A549 (cell line): ENCODE data around the gene CETN2. TPM values are rescaled to one million over a fixed set of nuclear protein-coding genes. Genes with fewer than 3 reads are reported as not detected.

Experiments used
- ATAC-seq, 2 experiments: fragments of 200-7000 bp in 1 of 2; fragments of >200 bp in 1 of 2; cut with Nextera tagmentation in 1 of 2; cut with Tn5 transposase in 1 of 2; 3 replicates each; pipeline versions ENCODE4 v1.8.0 to v1.9.1; 2018 to 2020; ENCODE audit warnings: mild to moderate bottlenecking in 1 of 2, moderate library complexity in 1 of 2
- CTCF ChIA-PET: fragments of 300-600 bp; sonication (Branson Sonifier 250); formaldehyde crosslinking; extraction: SDS; loops from one replicate; lab custom pipeline; 2021; ENCODE audit warnings: antibody characterized with exemption, inconsistent platforms; lab: Yijun Ruan, JAX
- POLR2A ChIA-PET: fragments of 350-600 bp; formaldehyde crosslinking; extraction: SDS; loops from one replicate; lab custom pipeline; 2021; ENCODE audit warnings: antibody characterized with exemption, inconsistent platforms; lab: Yijun Ruan, JAX
- DNase-seq, 2 experiments: peaks; one replicate each; pipeline versions ENCODE4 v3.0.0 to v3.0.0-alpha.2; 2011 to 2016; ENCODE audit warnings: low read depth in 1 of 2, low spot score in 1 of 2
- FAIRE-seq: peaks from 2 replicates; lab custom pipeline; 2011; peaks lifted over from hg19 to GRCh38; lab: Jason Lieb, UNC
- H3K27ac ChIP-seq, 2 experiments: fragments of >200 bp; sonication (Bioruptor Twin); formaldehyde crosslinking; 3 replicates each; pipeline ENCODE4 v1.5.1; 2016 to 2017
- H3K4me1 ChIP-seq: fragments of >200 bp; sonication (Bioruptor Twin); formaldehyde crosslinking; 3 replicates; pipeline ENCODE4 v1.6.1; 2016
- H3K4me2 ChIP-seq: fragments of >200 bp; sonication (Bioruptor Twin); formaldehyde crosslinking; 3 replicates; pipeline ENCODE4 v1.6.1; 2016
- H3K4me3 ChIP-seq: fragments of >200 bp; sonication (Bioruptor Twin); formaldehyde crosslinking; 3 replicates; pipeline ENCODE4 v1.5.1; 2016
- H3K9me3 ChIP-seq: fragments of >200 bp; sonication (Bioruptor Twin); formaldehyde crosslinking; 3 replicates; pipeline ENCODE4 v1.6.1; 2016
- ATOH8 ChIP-seq: fragments of 250-450 bp; sonication (Bioruptor Pico); IDR thresholded peaks from 2 replicates; pipeline ENCODE4 v1.5.0; 2020; ENCODE audit warnings: low read depth, mild to moderate bottlenecking, moderate library complexity
- CEBPB ChIP-seq, 2 experiments: fragments of >200 bp in 1 of 2; sonication (Bioruptor Twin) in 1 of 2; formaldehyde crosslinking in 1 of 2; IDR thresholded peaks; 2 replicates each; pipeline ENCODE4 v1.6.1; 2012 to 2016
- CHD2 ChIP-seq: fragments of 150-350 bp; IDR thresholded peaks from 2 replicates; pipeline ENCODE4 v1.6.1; 2014; ENCODE audit warnings: low read length; ENCODE audit not compliant: partially characterized antibody
- CTCF ChIP-seq: fragments of >200 bp; sonication (Bioruptor Twin); formaldehyde crosslinking; IDR thresholded peaks from 3 replicates; pipeline ENCODE4 v1.5.1; 2016
- EHF ChIP-seq: fragments of 250-450 bp; sonication (Bioruptor Pico); IDR thresholded peaks from 2 replicates; pipeline ENCODE4 v1.5.0; 2020; ENCODE audit warnings: mild to moderate bottlenecking
- EP300 ChIP-seq, 2 experiments: fragments of >200 bp; sonication (Bioruptor Twin); formaldehyde crosslinking; IDR thresholded peaks; 2 replicates in 1 of 2; 3 replicates in 1 of 2; pipeline ENCODE4 v1.6.1; 2016 to 2017
- FOSB ChIP-seq: fragments of 250-450 bp; sonication (Bioruptor Pico); IDR thresholded peaks from 2 replicates; pipeline ENCODE4 v1.5.0; 2020; ENCODE audit warnings: mild to moderate bottlenecking, moderate library complexity
- GATA3 ChIP-seq: IDR thresholded peaks from 2 replicates; pipeline ENCODE4 v1.6.1; 2012; ENCODE audit warnings: borderline replicate concordance
- HDAC2 ChIP-seq: fragments of 200-600 bp; sonication (generic); IDR thresholded peaks from 2 replicates; pipeline ENCODE4 v1.6.1; 2016
- HMGXB4 ChIP-seq: fragments of 250-450 bp; sonication (Bioruptor Pico); IDR thresholded peaks from 2 replicates; pipeline ENCODE4 v1.5.0; 2021; ENCODE audit warnings: mild to moderate bottlenecking, moderate library complexity, borderline replicate concordance
- KDM5A ChIP-seq: fragments of 200-600 bp; sonication (generic); IDR thresholded peaks from 2 replicates; pipeline ENCODE4 v1.6.1; 2016; ENCODE audit warnings: antibody characterized with exemption, mild to moderate bottlenecking
- MAX ChIP-seq: IDR thresholded peaks from 2 replicates; pipeline ENCODE4 v1.6.1; 2012
- NPAS2 ChIP-seq: fragments of 250-450 bp; sonication (Bioruptor Pico); IDR thresholded peaks from 2 replicates; pipeline ENCODE4 v1.8.0; 2022; ENCODE audit warnings: mild to moderate bottlenecking, moderate library complexity, borderline replicate concordance
- NR3C1 ChIP-seq: fragments of >200 bp; sonication (Bioruptor Twin); formaldehyde crosslinking; IDR thresholded peaks from 3 replicates; pipeline ENCODE4 v1.6.1; 2017
- PHF8 ChIP-seq: fragments of 200-600 bp; sonication (generic); IDR thresholded peaks from 2 replicates; pipeline ENCODE4 v1.6.1; 2016; ENCODE audit warnings: low read depth, mild to moderate bottlenecking, antibody characterized with exemption, moderate library complexity, borderline replicate concordance
- POLR2A ChIP-seq: IDR thresholded peaks from 2 replicates; pipeline ENCODE4 v1.6.1; 2012; ENCODE audit warnings: mild to moderate bottlenecking, low read length
- POLR2AphosphoS2 ChIP-seq: conservative IDR thresholded peaks from 2 replicates; pipeline ENCODE4 v1.6.1; 2012; ENCODE audit warnings: low read length, improper control_type of control experiment, inconsistent platforms
- RARB ChIP-seq: fragments of 250-450 bp; sonication (Bioruptor Pico); IDR thresholded peaks from 2 replicates; pipeline ENCODE4 v1.8.0; 2021; ENCODE audit warnings: mild to moderate bottlenecking, moderate library complexity
- RCOR1 ChIP-seq: fragments of 150-350 bp; IDR thresholded peaks from 2 replicates; pipeline ENCODE4 v1.6.1; 2014; ENCODE audit warnings: antibody characterized with exemption, low read length, low read depth
- REST ChIP-seq: fragments of 200-600 bp; sonication (generic); IDR thresholded peaks from 2 replicates; pipeline ENCODE4 v1.6.1; 2016; ENCODE audit warnings: antibody characterized with exemption, mild to moderate bottlenecking, moderate library complexity
- RFX5 ChIP-seq: fragments of 450-650 bp; IDR thresholded peaks from 2 replicates; pipeline ENCODE4 v1.7.1; 2014; ENCODE audit warnings: antibody characterized with exemption, mild to moderate bottlenecking, moderate library complexity
- SREBF2 ChIP-seq: fragments of 450-650 bp; IDR thresholded peaks from 2 replicates; pipeline ENCODE4 v1.6.1; 2014; ENCODE audit warnings: mild to moderate bottlenecking, moderate library complexity
- USF2 ChIP-seq: fragments of 450-650 bp; IDR thresholded peaks from 2 replicates; pipeline ENCODE4 v1.6.1; 2014; ENCODE audit warnings: antibody characterized with exemption
- WGBS: methylation state at CpG from one replicate; pipeline ENCODE4 v1.1.6; 2017; ENCODE audit errors: missing lambda C conversion rate; 5-methylcytosine and 5-hydroxymethylcytosine counted together
- polyA minus RNA-seq: library from RNA; depleted of rRNA, polyadenylated mRNA; stranded (reverse); fragments of >200 nt; gene quantifications from 2 replicates; pipeline ENCODE4 v1.2.3, GENCODE V29; 2011; rRNA and poly(A)+ RNA removed
- polyA plus RNA-seq, 4 experiments: library from polyadenylated mRNA; depleted of rRNA in 3 of 4; stranded (reverse); fragments of >200 nt; fragmentation: RNase III in 1 of 4; extraction: RNeasy Plus Mini Kit Qiagen cat#74134 plus additional on column Dnase treatment in 1 of 4; gene quantifications; 2 replicates in 3 of 4; 3 replicates in 1 of 4; pipeline ENCODE4 v1.2.3, GENCODE V29; 2011 to 2017

The CETN2 gene
- polyA plus RNA-seq (2011; rRNA removed) (64.7 and 69.2 TPM in 2 replicates), polyA plus RNA-seq (2017; fragmentation: RNase III; extraction: RNeasy Plus Mini Kit Qiagen cat#74134 plus additional on column Dnase treatment) (77.8 to 87.3 TPM (median 82.6 TPM) in 3 replicates), polyA minus RNA-seq (6.9 TPM in 2 replicates)
- 23.6 and 25.2 TPM in 2 replicates for polyA plus RNA-seq (2012; cell fraction: cytosol; rRNA removed)
- polyA plus RNA-seq (2012; cell fraction: nucleus; rRNA removed) = 6.3 and 9.7 TPM in 2 replicates

GRCh38 chrX:152830312-152831305, at the start of gene CETN2, which contains the start of gene NSDHL:
TSS of gene CETN2 (minus strand) at chrX:152830757. CDS start at chrX:152830710, 47 bp downstream.
TSS of gene NSDHL (plus strand) at chrX:152831063. CDS start at chrX:152846325, 15,262 bp downstream.
- Histone ChIP-seq H3K9me3 (no peaks in the 10 kb centered on the region), H3K4me1 (peaks cover 6% of the 10 kb centered on the region; the same call in 1 of the 3 replicates), H3K4me2 (peak within 1 kb of the TSS; percentile 88), H3K27ac (peak within 1 kb of the TSS; percentile 82 to 94), H3K4me3 (peak within 1 kb of the TSS; percentile 78)
- DNase-seq (peak; percentile 97), FAIRE-seq (peak; percentile 82), ATAC-seq (peak; percentile 97 to 99)
- WGBS = 1% methylated on average over 9 of the region's 71 CpGs
- POLR2A ChIA-PET = interaction anchor here (0.7 to 1.2 kb wide), 2 partner anchors 10 to 16 kb away, joined by 3 read pairs; no protein-coding TSS in a partner anchor
- CTCF ChIA-PET = interaction anchor here (0.5 to 2.5 kb wide), 6 partner anchors 10 to 1077 kb away, joined by 3 to 11 read pairs (median 3); no protein-coding TSS in a partner anchor
- TF ChIP-seq POLR2A (peak; percentile 74), USF2 (peak; percentile 12; the same call in 1 of the 2 replicates), POLR2AphosphoS2 (no peak), PHF8 (peak; percentile 73; the same call in 1 of the 2 replicates), MAX (peak; percentile 50; the same call in 1 of the 2 replicates), RFX5 (peak; percentile 75), CHD2 (peak; percentile 88), RARB (no peak), SREBF2 (no peak), KDM5A (peak; percentile 73), REST (peak; percentile 92)

- Histone ChIP-seq H3K9me3 (no peaks in the 10 kb centered on the region), H3K27ac (no peak overlapping the region), H3K4me2 (no peak overlapping the region), H3K4me1 (no peaks in the 10 kb centered on the region), H3K4me3 (no peak overlapping the region)
- ATAC-seq (no peak), DNase-seq (no peak), FAIRE-seq (peak; percentile 39)
- 67% methylated on average over 15 of the region's 16 CpGs for WGBS
- POLR2A ChIA-PET = no interaction called here
- CTCF ChIA-PET = interaction anchor here (1.9 to 2.2 kb wide), 2 partner anchors 12 to 47 kb away, joined by 4 to 7 read pairs; no protein-coding TSS in a partner anchor
- TF ChIP-seq EP300 (IDR thresholded peaks at IDR 0.05) = no peak
- TF ChIP-seq CTCF = no peak
- no peak for TF ChIP-seq NR3C1
- no peak for TF ChIP-seq FOSB (CRISPR knock-in tag)
- no peak for TF ChIP-seq HDAC2
- no peak for TF ChIP-seq GATA3
- TF ChIP-seq ATOH8 = no peak
- no peak for TF ChIP-seq EHF (CRISPR knock-in tag)
- no peak for TF ChIP-seq RCOR1
- no peak for TF ChIP-seq HMGXB4 (CRISPR knock-in tag)
- no peak for TF ChIP-seq NPAS2 (CRISPR knock-in tag)
- TF ChIP-seq CEBPB (IDR thresholded peaks at IDR 0.05) = no peak
These were observed 48.6 kb upstream of the CETN2 start for GRCh38 chrX:152878976-152879755.
